Dedifferentiated amniotic fluid mesenchymal stem cell (primary cell): ENCODE data around the gene MIR17HG.
"Not testable (repeated sequence)": the region's sequence is repeated elsewhere in the genome, so short reads cannot be mapped to it uniquely, and the experiment has no call there.

Experiments used
- DNase-seq: peaks from one replicate; pipeline ENCODE4 v3.0.0-alpha.2; 2016; ENCODE audit errors: extremely low spot score

The MIR17HG gene

DNA sequence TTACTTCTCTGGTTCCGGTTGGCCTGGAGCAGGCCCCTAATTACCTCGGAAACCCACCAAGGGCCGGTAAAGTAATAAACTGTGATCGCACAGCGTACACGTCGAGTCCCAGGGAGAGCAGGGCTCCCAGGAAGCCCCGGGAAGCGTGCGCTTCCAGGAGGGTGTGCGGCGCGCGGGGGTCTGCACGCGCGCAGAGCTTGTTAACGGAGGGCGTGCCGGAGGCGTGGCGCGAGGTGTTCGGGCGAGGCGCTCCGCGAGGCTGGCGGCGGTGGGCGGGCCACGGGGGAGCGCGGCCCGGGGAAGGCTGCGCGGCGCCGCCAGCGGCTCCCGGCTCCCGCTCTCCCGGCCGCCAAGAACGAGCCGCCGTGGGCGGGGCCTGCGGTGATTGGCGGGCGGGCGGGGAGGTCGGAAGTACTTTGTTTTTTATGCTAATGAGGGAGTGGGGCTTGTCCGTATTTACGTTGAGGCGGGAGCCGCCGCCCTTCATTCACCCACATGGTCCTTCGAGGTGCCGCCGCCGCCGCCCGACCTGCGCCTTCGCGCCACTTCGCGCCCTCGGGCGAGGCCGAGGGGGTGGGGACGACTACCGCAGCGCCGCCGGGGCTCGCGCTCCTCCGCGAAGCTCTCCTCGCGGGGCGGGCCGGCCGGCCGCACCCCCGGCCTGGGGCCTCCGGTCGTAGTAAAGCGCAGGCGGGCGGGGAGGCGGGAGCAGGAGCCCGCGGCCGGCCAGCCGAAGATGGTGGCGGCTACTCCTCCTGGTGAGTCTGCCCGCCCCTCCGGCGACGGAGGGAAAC is at the start of gene MIR17HG:
TSS of gene MIR17HG (plus strand) at position 486 of the 794 bp plus-strand sequence.
- peak; percentile 66 for DNase-seq

- DNase-seq, result no peak
These were observed 49.4 kb upstream of the MIR17HG start for GRCh38 chr13:91298060-91298459.

GRCh38 chr13:91302111-91302510 is 45.4 kb upstream of the MIR17HG start:
- no peak for DNase-seq

- DNase-seq, result no peak
These were observed 44.5 kb upstream of the MIR17HG start for GRCh38 chr13:91303031-91303430.

- no peak for DNase-seq
These were observed 42.7 kb upstream of the MIR17HG start for GRCh38 chr13:91304741-91305140.

- DNase-seq, result no peak
These were observed 41.8 kb upstream of the MIR17HG start for GRCh38 chr13:91305652-91306051.

- no peak for DNase-seq
These were observed 39.6 kb upstream of the MIR17HG start for GRCh38 chr13:91307887-91308286.

GRCh38 chr13:91308299-91308698 is 39.2 kb upstream of the MIR17HG start:
- no peak for DNase-seq

DNA sequence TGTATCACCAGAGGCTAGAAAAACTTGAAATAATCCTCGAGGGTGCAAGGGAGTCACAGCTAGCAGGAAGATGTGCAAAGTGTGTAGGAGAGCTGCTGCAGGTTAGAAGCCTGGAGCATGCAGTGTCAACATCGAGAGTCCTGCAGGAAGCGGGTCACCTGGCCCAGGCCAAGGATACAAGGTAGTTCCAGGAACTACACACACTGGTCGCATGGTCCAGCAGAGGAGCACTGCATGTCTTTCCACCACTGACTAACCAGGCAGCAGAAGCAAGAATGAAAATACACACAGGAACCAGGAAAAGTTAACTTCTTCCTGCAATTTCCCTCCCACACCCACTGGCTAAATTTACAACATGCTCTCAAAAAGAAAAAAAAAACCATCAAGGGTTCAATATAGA is 36.0 kb upstream of the MIR17HG start:
- DNase-seq, result no peak

DNA sequence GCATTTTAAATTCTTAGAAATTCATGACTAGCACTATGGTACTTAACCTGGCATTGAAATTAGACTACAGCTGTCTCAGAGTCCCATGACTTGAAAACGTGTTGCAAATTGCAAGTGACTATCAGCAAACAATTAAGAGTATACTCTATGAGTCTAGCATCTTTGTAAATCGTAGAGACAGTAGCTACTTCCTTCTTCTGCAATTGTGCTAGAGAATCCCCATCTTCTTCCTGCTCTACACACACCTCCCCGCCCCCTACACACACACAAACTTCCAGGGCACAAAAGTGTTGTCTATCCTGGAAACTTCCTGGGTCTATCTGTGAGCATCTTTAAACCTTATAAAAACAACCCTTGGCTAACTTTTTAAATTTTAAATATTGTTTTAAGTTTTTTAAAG is 35.2 kb upstream of the MIR17HG start:
- no peak for DNase-seq

GRCh38 chr13:91313103-91313502 is 34.4 kb upstream of the MIR17HG start:
- DNase-seq, result peak; percentile 23

DNA sequence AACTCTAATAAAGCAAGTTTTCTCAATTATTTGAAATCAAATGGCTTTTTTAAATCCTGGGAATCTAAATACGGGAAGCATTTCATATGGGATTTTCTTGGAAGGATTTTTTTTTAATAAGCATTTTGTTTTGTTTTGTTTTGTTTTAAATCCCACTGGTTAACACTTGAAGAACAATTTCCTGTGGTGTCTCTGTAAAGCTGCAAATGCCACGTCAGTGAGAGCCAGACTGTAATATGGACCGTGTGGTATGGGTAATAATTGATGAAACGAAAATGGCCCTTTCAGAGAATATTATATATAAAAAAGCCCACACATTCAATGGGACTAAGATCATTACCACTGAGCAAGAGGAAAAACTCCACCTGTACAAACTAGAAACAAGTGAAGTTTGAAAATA is 33.9 kb upstream of the MIR17HG start:
- no peak for DNase-seq

DNA sequence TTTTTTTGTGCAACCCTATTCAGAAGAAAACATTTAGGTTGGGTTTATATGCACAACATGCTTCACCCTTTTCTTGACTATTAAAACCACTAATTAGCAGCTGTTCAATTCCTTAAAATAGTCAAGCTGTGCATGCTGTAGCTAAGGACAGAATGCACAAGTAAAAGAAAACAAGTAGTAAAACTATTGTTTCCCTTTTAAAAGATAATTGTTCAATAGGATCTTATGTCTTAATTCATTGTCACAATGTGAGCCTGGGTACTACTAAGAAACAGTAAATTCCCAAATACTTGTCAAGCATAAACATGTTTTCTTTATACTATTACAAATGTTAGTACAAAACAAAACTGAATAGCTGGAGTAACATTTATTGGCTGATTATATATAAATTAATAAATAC is 32.6 kb upstream of the MIR17HG start:
- DNase-seq, result no peak

GRCh38 chr13:91318886-91319285 is 28.6 kb upstream of the MIR17HG start:
- no peak for DNase-seq

GRCh38 chr13:91319996-91320395 is 27.5 kb upstream of the MIR17HG start:
- no peak for DNase-seq

GRCh38 chr13:91320990-91321389 is 26.5 kb upstream of the MIR17HG start:
- DNase-seq, result not testable (repeated sequence)

DNA sequence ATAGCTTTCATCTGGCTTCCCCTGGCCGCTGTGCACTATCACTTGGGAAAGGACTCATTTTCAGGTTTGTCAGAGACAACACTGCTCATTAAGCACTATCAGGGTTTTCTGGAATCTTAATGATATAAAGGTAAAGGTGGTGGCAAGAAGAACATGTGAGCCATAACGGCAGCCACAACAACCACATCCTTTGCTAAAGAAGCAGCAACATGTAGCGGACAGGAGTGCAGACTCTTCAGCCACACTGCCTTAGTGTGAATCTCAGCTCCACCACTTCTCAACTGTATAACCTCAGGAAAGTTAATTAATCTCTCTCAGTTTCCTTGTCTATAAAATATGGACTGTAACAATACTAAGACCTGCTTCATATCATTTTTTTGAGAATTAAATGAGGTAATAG is 24.1 kb upstream of the MIR17HG start:
- DNase-seq, result no peak

- DNase-seq, result no peak
These were observed 21.3 kb upstream of the MIR17HG start for GRCh38 chr13:91326146-91326545.

- DNase-seq, result no peak
These were observed 18.8 kb upstream of the MIR17HG start for GRCh38 chr13:91328726-91329125.

DNA sequence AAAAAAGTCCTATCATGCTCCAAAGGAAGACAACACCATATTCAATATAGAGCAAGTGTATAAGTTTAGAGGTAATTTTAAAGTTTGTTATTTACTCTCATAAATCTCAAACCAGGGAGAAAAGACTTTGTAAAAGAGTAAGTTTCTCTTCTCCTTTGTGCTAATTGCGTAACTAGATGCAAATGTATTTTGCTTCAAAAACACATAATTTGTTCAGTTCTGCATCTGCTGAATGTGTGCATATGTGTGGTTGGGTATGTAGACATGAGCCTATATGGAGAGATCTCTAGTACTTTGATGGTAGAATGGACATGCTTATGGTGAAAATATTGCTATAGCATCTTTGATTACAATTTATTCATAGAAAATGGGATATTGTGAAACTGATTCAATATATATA is 17.8 kb upstream of the MIR17HG start:
- DNase-seq, result no peak

DNA sequence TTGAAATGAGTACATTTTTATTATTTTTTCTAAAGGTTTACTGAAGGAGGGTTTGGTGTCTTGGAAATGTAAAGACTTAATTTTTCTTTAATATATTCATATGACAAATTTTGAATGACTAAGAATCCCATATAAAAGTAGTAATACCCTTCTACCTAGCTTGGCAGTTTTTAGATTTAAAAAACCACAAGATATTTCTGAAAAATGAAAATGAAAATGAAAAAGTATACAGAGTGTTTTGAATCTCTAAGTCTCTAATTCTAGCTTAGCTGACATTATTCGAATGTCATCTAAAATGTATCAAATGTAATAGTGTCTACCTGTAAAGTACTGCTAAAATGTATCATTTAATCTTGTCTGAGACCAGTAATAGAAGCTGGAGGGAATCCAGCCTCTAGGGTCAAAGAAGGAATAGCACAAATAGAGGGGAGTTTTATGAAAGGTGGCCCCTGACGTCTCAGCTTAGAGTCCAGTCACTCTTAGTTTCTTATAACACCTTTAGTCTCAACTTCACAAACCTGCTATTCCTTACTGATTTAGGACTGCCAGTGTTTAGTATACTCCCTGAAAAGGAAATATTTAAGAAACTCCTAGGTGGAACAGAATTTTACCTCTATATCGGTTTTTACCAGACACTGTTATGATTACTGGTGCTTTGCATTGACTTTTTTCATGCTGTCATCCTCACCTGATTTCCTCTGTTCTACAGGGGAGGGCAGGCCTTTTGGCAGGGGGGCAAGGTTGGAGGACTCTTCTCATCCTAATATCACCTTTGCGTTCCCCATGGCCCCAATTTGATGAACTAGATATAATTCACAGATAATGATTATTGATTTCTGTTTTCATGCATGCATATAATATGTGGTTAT is 16.2 kb upstream of the MIR17HG start:
- no peak for DNase-seq

DNA sequence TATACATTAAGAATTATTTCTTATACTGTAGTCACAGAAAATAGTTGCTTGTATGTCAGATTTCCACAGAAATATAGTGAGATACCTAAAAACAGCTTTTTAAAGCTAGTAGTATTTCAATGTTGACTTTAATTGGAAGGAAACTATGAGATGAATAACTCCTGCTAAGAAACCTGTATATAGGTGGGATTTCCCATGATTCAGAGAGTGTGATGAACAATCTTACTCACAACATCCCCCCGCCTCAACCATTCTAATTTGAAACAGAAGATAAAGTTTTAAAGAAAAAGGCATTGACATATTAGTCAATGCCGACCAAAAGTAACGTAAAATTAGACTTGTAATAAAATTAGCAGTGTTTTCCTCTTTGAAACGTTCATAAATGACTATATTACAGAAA is 1.4 kb upstream of the MIR17HG start:
- DNase-seq, result no peak

DNA sequence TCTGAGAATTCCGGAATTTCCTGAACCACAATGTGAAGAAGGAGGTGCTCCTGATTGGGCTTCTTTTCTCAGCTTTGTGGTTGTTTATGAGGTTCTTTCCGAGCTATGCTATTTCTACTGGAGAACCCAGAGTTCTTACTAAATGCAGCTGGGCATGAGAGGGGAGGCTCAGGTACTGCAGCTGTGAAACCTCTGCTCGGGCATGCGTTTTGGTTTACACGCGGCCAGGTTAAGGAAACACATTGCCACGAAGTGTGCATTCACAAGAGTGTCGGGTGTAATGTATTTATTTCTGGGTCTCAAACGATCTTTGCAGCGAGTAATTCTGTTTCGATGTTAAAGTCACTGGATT is 661 bp upstream of the MIR17HG start:
- DNase-seq, result no peak
